BE2C (cell line): Measurements from ENCODE around the gene CD63. TPM values are rescaled to one million over a fixed set of nuclear protein-coding genes. Genes with fewer than 3 reads are reported as not detected.

Experiments
- DNase-seq: peaks from one replicate; pipeline ENCODE4 v3.0.0-alpha.2; 2020
- H3K27me3 ChIP-seq: fragments of 250-450 bp; sonication (Bioruptor Pico); 2 replicates; pipeline ENCODE4 v1.5.1; 2020; ENCODE audit warnings: mild to moderate bottlenecking
- H3K36me3 ChIP-seq: fragments of 250-450 bp; sonication (Bioruptor Pico); 2 replicates; pipeline ENCODE4 v1.5.1; 2020; ENCODE audit warnings: mild to moderate bottlenecking
- H3K4me1 ChIP-seq: fragments of 250-450 bp; sonication (Bioruptor Pico); 2 replicates; pipeline ENCODE4 v1.5.1; 2020
- H3K4me3 ChIP-seq: 2 replicates; pipeline ENCODE4 v1.5.1; 2011; ENCODE audit warnings: low read depth, low read length
- H3K9me3 ChIP-seq: fragments of 250-450 bp; sonication (Bioruptor Pico); 2 replicates; pipeline ENCODE4 v1.5.1; 2020
- polyA plus RNA-seq: library from polyadenylated mRNA; unstranded; fragments of >200 nt; gene quantifications from one replicate; pipeline ENCODE4 v1.2.1, GENCODE V29; 2012; ENCODE audit warnings: low read depth, missing spikeins; ENCODE audit not compliant: insufficient read length, insufficient read depth
- TF ChIP-seq, protein P1 (sequence below): IDR thresholded peaks from 2 replicates; pipeline ENCODE4 v1.5.1; 2012; ENCODE audit warnings: mild to moderate bottlenecking, low read depth, low read length

CD63 gene
- polyA plus RNA-seq = 1,347 TPM

GRCh38 chr12:55728939-55729818, at the start of gene CD63:
Gene CD63 (minus strand): TSS chr12:55729009. CDS start chr12:55728341, 668 bp downstream.
- H3K36me3 ChIP-seq = peaks cover 13% of the 10 kb centered on the region
- TF ChIP-seq, protein P1, sequence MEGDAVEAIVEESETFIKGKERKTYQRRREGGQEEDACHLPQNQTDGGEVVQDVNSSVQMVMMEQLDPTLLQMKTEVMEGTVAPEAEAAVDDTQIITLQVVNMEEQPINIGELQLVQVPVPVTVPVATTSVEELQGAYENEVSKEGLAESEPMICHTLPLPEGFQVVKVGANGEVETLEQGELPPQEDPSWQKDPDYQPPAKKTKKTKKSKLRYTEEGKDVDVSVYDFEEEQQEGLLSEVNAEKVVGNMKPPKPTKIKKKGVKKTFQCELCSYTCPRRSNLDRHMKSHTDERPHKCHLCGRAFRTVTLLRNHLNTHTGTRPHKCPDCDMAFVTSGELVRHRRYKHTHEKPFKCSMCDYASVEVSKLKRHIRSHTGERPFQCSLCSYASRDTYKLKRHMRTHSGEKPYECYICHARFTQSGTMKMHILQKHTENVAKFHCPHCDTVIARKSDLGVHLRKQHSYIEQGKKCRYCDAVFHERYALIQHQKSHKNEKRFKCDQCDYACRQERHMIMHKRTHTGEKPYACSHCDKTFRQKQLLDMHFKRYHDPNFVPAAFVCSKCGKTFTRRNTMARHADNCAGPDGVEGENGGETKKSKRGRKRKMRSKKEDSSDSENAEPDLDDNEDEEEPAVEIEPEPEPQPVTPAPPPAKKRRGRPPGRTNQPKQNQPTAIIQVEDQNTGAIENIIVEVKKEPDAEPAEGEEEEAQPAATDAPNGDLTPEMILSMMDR = no peak
- DNase-seq = peak; percentile 94
- H3K4me3 ChIP-seq = peak within 1 kb of the TSS; percentile 61
- H3K4me1 ChIP-seq = no peaks in the 10 kb centered on the region; the same call in 1 of the 2 replicates
- no peaks in the 10 kb centered on the region for H3K27me3 ChIP-seq
- H3K9me3 ChIP-seq = no peaks in the 10 kb centered on the region

DNA sequence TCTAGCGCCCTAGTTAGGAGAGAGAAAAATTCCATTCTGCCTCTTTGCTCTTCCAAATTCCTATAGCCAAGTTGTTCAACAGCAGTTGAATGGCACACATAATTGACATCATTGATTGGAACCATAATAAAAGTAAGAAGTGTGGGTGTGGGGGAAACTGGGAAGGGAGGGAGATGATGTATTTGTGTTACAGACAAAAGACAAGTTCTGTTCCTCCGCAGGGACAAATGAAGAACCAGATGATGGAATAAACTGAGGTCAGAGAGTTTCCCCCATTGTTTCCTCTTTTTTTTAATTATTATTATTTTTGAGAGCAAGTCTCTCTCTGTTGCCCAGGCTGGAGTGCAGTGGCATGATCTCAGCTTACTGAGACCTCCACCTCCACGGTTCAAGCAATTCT, 49.0 kb upstream of the CD63 start:
- TF ChIP-seq, protein P1 = no peak
- Histone ChIP-seq H3K4me3 (no peak overlapping the region), H3K27me3 (no peaks in the 10 kb centered on the region), H3K4me1 (no peaks in the 10 kb centered on the region), H3K36me3 (peaks cover 51% of the 10 kb centered on the region), H3K9me3 (no peaks in the 10 kb centered on the region)
- no peak for DNase-seq

DNA sequence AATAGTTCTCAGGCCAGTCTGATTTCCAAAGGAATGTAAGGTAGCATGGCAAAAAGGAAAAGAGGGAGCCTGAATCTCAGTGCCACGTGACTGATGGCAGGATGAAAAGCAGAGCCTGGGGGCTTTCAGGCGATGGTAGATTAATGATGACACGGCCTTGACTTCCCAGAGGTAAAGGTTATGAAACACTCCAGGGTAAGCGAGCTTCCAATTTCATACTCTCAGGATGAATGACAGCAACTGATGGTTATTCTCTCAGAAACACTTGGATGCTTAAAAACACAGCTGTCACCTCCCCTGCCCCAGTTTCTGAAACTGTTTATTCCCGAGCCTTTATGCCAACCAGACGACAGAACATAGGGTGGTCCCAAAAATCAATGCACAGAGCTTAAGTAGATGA, 42.9 kb upstream of the CD63 start:
- no peaks in the 10 kb centered on the region for H3K4me1 ChIP-seq
- H3K4me3 ChIP-seq = no peak overlapping the region
- DNase-seq = no peak
- TF ChIP-seq, protein P1 = no peak
- H3K9me3 ChIP-seq = no peaks in the 10 kb centered on the region
- peaks cover 34% of the 10 kb centered on the region for H3K36me3 ChIP-seq
- H3K27me3 ChIP-seq = no peaks in the 10 kb centered on the region

DNA sequence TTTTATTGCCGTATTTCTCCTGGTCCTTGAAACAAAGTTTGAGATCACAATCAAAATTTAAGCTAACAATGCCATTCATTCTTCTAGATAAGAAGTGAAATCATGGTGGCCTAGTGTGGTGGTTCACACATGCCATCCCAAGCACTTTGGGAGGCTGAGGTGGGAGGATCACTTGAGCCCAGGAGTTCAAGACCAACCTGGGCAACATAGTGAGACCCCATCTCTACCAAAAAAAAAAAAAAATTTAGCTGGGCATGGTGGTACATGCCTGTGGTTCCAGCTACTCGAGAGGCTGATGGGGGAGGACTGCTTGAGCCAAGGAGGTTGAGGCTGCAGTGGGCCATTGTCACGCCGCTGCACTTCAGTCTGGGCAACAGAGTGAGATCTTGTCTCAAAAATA, 38.3 kb upstream of the CD63 start:
- Histone ChIP-seq H3K4me1 (no peaks in the 10 kb centered on the region; the same call in 1 of the 2 replicates), H3K9me3 (no peaks in the 10 kb centered on the region), H3K27me3 (no peaks in the 10 kb centered on the region), H3K36me3 (peaks cover 42% of the 10 kb centered on the region), H3K4me3 (no peak overlapping the region)
- TF ChIP-seq, protein P1 = no peak
- no peak for DNase-seq

DNA sequence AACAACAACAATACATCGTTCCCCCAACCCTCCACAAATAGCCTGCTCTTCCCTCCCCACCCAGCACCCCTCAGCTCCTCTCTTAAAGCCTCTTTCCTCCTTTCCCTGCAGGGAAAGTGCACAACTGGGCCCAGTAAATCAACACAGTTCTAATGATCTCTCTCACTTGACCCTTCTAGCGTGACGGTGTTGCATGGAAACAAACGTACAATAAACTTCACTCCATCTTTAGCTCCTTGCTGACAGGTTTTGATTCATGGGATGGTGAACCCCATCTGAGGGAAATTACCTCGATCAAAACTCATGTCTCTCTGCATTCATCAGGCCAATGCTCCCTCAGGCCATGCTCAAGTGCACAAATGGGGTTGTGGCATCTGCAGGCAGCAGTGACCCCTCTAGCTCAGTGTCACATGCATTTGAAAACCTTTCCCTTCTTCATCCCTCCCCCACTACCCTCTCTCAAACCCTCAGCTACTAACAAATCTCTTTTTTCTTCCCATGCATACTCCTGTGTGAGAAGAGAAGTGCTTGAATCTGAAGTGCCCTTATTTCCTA, 37.0 kb upstream of the CD63 start:
- Histone ChIP-seq H3K4me3 (no peak overlapping the region), H3K27me3 (no peaks in the 10 kb centered on the region), H3K36me3 (peaks cover 38% of the 10 kb centered on the region), H3K9me3 (no peaks in the 10 kb centered on the region), H3K4me1 (no peaks in the 10 kb centered on the region; the same call in 1 of the 2 replicates)
- DNase-seq = no peak
- TF ChIP-seq, protein P1 = no peak

DNA sequence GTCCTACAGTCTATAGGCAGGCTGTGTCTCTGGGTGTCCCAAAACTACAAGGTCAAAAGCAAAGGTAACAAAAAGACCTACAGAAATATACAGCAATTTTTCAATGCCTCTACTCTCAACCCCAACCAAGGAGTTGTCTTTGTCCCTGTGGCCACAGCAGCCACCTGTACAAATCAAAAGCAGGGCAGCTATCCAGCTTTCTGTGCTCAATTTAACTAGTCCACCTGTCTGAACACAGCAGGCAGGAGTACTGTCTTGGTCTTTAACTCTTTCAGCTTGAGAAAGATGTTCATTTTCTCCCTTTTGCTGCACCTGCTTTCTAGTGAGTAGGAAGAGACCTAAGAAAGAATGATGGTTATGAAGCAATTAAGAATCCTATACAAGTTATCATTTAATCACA, 33.8 kb upstream of the CD63 start:
- DNase-seq = no peak
- Histone ChIP-seq H3K36me3 (peaks cover 65% of the 10 kb centered on the region), H3K4me1 (no peaks in the 10 kb centered on the region; the same call in 1 of the 2 replicates), H3K27me3 (no peaks in the 10 kb centered on the region), H3K4me3 (no peak overlapping the region), H3K9me3 (no peaks in the 10 kb centered on the region)
- TF ChIP-seq, protein P1 = no peak
